Gastrocnemius medialis (tissue), 4 donors: ENCODE results near the gene CUX1.

ENCODE experiments used
- CTCF ChIP-seq, 5 experiments: fragments of 450-650 bp in 3 of 5; fragments of 200-600 bp in 2 of 5; sonication (generic) in 2 of 5; IDR thresholded peaks in 4 of 5; conservative IDR thresholded peaks in 1 of 5; 1 replicate in 4 of 5; 2 replicates in 1 of 5; pipeline ENCODE4 v1.5.1; 2016 to 2019; ENCODE audit warnings: antibody characterized with exemption in 5 of 5, mild to moderate bottlenecking in 3 of 5, moderate library complexity in 3 of 5
- POLR2A ChIP-seq, 2 donors: fragments of 450-650 bp; IDR thresholded peaks; one replicate each; pipeline ENCODE4 v1.6.1; 2017; ENCODE audit warnings: antibody characterized with exemption in 2 of 2, mild to moderate bottlenecking in 2 of 2, moderate library complexity in 2 of 2

GRCh38 chr7:101890749-101891523 is 73.5 kb downstream of the CUX1 start:
- TF ChIP-seq CTCF (IDR thresholded peaks at IDR 0.05 in 4 of 5, conservative IDR thresholded peaks at IDR 0.05 in 1 of 5) (no peak), POLR2A (IDR thresholded peaks at IDR 0.05) (no peak)
